KOPT-K1 (cell line): ENCODE measurements around the gene FAM209B.
"Not testable (repeated sequence)": the region's sequence is repeated elsewhere in the genome, so short reads cannot be mapped to it uniquely, and the experiment has no call there.

Experiments used
- H3K27ac ChIP-seq: fragments of 200-600 bp; sonication (generic); 2 replicates; pipeline ENCODE4 v1.5.1; 2016; ENCODE audit warnings: antibody characterized with exemption, mild to moderate bottlenecking, low read depth, low read length; ENCODE audit not compliant: poor library complexity, severe bottlenecking
- H3K36me3 ChIP-seq: fragments of 200-600 bp; sonication (generic); 2 replicates; pipeline ENCODE4 v1.5.1; 2017; ENCODE audit warnings: antibody characterized with exemption, mild to moderate bottlenecking, low read length, moderate library complexity; ENCODE audit not compliant: insufficient read depth
- H3K9me3 ChIP-seq: fragments of 200-600 bp; sonication (generic); 2 replicates; pipeline ENCODE4 v1.5.1; 2017; ENCODE audit warnings: antibody characterized with exemption, low read length, mild to moderate bottlenecking; ENCODE audit not compliant: insufficient read depth, poor library complexity, severe bottlenecking

Gene FAM209B

DNA sequence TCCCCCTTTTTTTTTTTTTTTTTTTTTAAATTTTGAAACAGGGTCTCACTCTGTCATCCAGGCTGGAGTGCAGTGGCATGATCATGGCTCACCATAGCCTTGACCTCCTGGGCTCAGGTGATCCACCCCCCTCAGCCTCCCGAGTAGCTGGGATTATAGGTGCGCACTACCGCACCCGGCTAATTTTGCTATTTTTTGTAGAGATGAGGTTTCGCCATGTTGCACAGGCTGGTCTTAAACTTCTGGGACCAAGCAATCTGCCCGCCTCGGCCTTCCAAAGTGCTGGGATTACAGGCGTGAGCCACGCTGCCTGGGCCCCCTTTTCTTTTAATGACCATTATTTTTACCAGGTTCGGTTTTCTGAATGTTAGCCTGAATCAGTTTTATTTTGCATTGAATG lies 13.5 kb upstream of the FAM209B start:
- no peak overlapping the region for H3K27ac ChIP-seq
- H3K9me3 ChIP-seq: peaks cover 29% of the 10 kb centered on the region
- peaks cover 69% of the 10 kb centered on the region for H3K36me3 ChIP-seq

DNA sequence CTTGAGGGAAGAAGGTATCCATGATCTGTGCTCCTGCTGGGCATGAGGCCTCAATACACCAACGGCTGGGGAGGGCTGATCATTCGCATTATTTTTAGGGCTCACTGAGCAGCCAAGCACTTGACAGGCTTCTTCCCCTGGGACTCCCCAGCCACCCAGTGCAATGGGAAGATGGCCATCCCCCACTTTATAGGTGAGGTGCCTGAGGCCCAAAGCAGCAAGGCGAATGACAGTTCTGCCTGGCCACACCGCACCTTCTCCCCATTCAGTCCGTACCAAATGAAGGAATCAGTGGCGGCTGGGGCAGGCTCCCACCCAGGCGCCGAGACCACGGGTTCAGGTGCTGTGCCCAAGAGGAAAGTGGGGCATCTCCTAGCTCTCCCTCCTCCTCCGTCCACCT lies 12.9 kb upstream of the FAM209B start:
- Histone ChIP-seq H3K27ac (no peak overlapping the region), H3K9me3 (peaks cover 29% of the 10 kb centered on the region), H3K36me3 (peaks cover 63% of the 10 kb centered on the region)

DNA sequence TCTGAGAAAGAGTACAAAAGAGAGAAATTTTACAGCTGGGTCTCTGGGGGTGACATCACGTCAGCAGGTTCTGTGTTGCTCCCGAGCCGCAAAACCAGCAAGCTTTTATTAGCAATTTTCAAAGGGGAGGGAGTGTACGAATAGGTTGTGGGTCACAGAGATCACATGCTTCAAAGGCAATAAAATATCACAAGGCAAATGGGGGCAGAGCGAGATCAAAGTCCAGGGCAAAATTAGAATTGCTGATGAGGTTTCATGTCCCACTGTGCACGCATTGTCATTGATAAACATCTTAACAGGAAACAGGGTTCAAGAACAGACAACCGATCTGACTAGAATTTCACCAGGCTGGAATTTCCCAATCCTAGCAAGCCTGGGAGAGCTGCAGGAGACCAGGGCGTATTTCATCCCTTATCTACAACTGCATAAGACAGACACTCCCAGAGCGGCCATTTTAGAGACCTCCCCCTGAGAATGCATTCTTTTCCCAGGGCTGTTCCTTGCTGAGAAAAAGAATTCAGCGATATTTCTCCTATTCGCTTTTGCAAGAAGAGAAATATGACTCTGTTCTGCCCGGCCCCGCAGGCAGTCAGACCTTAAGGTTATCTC lies 12.2 kb upstream of the FAM209B start:
- H3K27ac ChIP-seq: not testable (repeated sequence)
- H3K9me3 ChIP-seq: peaks cover 29% of the 10 kb centered on the region
- H3K36me3 ChIP-seq: peaks cover 57% of the 10 kb centered on the region

DNA sequence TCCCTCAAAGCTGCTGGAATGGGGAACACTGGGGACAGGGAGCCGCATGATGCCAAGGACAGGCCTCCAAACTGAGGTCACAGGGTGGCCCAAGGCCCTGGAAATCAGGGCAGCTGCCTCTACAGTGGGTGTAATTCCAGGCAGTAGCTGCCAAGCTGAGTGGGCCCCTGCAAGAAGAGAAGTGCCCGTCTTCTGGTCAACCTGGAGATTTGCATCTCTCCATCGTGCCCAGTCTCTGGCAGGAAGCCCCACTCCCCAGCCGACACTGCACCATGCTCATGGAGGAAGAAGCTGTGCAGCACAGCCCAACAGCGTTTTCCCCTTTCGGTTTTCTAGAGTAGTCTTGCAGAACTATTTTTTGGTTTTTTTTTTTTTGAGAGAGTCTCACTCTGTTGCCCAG lies 10.7 kb upstream of the FAM209B start:
- H3K36me3 ChIP-seq: peaks cover 43% of the 10 kb centered on the region
- H3K27ac ChIP-seq: no peak overlapping the region
- H3K9me3 ChIP-seq: peaks cover 29% of the 10 kb centered on the region

DNA sequence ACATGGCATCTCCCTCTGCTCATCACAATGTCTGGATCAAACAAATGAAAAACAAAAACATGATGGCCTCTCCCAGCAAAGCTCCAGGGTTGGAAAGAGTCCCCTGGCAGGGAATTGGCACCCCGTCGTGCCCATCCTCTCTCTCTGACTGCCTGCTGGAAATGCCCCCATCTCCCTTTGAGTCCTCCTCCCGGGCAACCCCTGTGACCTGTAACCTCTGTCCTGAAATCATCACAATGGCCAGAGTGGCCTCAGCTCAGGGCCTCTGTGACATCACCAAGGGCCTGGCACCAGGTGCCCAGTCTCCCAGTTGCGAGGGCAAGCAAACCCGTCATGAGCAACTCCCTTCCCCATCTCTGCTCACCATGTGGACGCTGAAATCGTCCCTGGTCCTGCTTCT lies 8.6 kb upstream of the FAM209B start, which contains the start of gene FAM209A:
FAM209A (plus strand) TSS at position 301 of the 400 bp plus-strand sequence; CDS start at position 366, 65 bp downstream.
- H3K36me3 ChIP-seq: peaks cover 22% of the 10 kb centered on the region
- H3K27ac ChIP-seq: not testable (repeated sequence)

DNA sequence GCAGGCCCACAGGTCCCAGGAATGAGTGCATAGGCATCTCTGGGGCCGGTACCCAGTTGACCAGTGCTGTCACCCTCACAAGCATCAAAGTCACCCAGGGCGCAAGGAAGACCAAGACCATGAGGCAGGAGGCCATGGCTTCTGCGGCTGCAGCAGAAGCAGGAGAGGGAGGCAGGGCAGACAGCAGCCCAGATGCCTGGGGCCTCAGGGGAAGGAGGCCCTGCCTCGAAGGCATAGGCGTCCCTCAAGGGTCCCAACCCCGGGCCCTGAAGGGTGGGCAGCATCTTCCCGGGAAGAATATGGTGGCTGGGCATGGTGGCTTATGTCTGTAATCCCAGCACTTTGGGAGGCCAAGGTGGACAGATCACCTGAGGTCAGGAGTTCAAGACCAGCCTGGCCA lies 5.5 kb upstream of the FAM209B start:
- no peaks in the 10 kb centered on the region for H3K9me3 ChIP-seq
- H3K36me3 ChIP-seq: no peaks in the 10 kb centered on the region
- no peak overlapping the region for H3K27ac ChIP-seq

More for the DNA sequence above, 8.6 kb upstream of the FAM209B start, which contains the start of gene FAM209A:
- H3K9me3 ChIP-seq: peaks cover 22% of the 10 kb centered on the region

DNA sequence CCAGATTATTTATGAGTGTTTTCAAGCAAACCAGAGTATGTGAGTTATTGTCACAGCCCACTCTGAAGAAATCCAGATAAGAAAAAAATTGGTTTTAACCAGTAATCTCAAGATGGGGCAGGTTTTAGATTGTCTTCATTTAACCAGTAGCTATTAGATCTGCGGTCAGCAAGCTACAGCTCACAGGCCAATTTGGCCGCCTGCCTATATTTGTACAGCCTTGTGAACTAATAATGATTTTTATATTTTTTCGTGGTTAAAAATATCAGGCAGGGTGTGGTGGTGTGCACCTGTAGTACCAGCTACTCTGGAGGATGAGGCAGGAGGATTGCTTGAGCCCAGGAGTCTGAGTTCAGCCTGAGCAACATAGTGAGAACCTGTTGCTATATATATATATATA lies 5.0 kb downstream of the FAM209B start:
- no peaks in the 10 kb centered on the region for H3K36me3 ChIP-seq
- no peaks in the 10 kb centered on the region for H3K9me3 ChIP-seq

DNA sequence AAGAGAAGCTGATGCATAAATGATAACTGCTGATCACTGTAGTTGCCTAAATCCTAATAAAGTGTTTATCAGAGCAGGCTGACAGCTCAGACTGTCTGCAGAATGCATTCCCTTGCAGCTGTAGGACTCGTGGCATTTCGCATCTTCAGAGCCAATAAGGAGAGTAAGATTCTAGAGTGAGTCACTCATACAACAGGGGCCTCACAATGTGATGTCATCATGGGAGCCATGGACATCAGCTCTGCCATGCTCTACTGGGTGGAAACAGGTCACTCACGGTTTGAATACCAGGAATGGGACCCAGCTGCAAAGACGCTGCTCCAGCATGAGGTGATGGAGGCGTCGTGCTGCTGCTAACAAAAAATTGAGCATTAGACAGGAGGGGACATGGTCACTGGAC lies 7.4 kb downstream of the FAM209B start:
- Histone ChIP-seq H3K27ac (no peak overlapping the region), H3K9me3 (no peaks in the 10 kb centered on the region), H3K36me3 (no peaks in the 10 kb centered on the region)

More for the DNA sequence above, 5.0 kb downstream of the FAM209B start:
- no peak overlapping the region for H3K27ac ChIP-seq

DNA sequence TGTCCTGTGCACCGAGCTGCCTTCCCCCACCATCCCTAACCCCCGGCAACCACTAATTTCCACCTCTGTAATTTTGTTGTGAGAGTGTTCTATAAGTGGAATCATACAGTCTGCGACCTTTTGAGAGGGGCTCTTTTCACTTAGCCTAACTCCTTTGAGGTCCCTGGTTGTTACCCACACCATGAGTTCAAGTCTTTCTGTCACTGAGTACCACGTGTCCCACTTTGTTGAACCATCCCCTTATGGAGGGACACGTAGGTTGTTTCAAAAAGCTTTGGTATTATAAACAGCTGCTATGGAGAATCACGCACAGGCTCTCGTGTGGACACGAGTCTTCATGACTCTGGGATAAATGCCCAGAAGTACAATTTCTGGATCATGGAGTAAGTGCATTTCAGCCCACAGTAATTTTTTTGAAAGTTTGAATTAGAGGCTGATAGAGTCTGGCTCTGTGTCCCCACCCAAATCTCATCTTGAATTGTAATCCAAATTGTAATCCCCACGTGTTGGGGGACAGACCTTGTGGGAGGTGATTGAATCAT lies 9.5 kb downstream of the FAM209B start:
- no peak overlapping the region for H3K27ac ChIP-seq
- H3K9me3 ChIP-seq: no peaks in the 10 kb centered on the region

DNA sequence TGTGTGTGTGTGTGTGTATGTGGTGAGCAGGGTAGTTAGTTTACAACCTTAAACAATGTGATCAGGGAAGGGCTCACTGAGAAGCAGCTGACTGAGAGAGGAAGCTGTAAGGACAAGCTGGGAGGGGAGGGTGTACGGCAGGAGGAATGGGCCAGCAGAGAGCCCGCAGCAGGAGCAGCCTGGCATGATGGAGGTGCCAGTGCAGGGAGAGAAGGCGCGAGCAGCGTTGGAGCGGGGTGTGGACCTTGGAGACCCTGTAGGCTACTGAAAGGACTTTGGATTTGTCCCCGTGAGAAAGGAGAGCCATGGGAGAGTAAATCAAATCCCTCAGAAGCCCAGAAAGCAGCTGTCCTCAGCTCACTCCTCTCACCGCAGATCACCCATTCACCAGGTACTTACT lies 18.5 kb downstream of the FAM209B start:
- Histone ChIP-seq H3K27ac (no peak overlapping the region), H3K36me3 (no peaks in the 10 kb centered on the region), H3K9me3 (no peaks in the 10 kb centered on the region)

More for the DNA sequence above, 9.5 kb downstream of the FAM209B start:
- no peaks in the 10 kb centered on the region for H3K36me3 ChIP-seq

DNA sequence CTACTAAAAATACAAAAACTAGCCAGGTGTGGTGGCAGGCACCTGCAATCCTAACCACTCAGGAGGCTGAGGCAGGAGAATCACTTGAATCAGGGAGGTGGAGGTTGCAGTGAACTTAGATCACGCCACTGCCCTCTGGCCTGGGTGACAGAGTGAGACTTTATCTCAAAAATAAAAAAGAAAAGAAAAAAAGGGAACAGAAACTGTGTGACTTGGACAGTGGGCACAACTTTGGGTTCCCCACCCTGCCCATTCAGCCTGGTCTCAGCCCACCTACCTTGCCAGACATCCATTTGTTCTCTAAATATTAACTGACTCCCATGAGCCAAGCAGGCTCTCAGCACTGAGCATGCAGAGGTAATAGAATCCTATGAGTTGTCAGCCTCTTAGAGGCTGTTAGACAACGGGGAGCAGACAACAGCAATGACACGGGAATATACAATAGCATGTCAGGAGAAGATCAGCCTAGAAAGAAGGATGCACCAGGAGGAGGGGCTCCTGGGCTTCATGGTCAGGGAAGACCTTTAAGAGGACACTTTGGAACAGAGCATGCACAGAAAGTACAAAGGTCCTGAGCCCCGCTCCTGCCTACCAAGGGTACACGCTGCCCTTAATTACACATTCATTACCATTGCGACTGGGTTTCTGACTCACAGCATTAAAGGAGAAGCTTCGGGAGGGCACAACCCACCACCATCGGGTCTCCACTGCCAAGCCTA lies 20.0 kb downstream of the FAM209B start:
- Histone ChIP-seq H3K9me3 (no peaks in the 10 kb centered on the region), H3K27ac (no peak overlapping the region), H3K36me3 (no peaks in the 10 kb centered on the region)

DNA sequence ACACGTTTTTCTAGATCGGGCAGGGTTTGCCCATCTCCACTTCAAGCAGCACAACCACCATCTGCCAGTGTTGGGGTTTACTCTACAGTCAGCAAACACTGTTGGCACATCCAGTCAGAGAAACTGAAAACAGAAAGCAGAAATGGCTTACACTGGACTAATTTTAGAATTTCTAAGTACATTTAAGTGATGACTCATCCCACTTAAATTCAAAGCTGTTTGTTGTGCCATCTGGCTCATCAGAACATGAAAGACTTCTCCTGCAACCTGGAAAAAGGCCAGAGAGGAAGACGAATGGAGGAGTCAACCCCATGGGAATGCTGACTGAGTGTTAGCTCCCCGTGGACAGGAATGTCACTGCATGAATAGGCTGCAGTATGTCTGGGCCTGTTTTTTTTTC lies 21.8 kb downstream of the FAM209B start:
- Histone ChIP-seq H3K27ac (no peak overlapping the region), H3K9me3 (no peaks in the 10 kb centered on the region), H3K36me3 (no peaks in the 10 kb centered on the region)

DNA sequence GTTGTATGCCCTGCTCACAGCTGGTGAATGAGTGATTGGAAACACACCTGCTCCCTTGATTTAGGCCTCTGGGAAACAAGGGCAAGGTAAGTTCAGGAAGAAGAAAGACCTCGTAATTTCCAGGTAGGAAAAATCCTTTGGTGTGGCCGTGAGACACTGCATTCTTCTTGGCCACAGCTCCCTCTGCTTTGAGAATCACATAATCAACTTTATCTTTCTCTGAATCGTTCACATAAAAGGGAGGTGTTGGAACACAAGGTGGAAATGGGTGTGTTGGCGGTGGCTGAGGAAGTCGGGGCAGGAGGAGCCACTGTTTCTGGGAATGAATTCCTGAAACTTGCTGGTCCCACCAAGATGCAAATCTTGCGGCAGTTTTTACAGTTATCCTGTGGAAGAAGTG lies 25.9 kb downstream of the FAM209B start:
- no peaks in the 10 kb centered on the region for H3K36me3 ChIP-seq
- H3K27ac ChIP-seq: no peak overlapping the region
- no peaks in the 10 kb centered on the region for H3K9me3 ChIP-seq

DNA sequence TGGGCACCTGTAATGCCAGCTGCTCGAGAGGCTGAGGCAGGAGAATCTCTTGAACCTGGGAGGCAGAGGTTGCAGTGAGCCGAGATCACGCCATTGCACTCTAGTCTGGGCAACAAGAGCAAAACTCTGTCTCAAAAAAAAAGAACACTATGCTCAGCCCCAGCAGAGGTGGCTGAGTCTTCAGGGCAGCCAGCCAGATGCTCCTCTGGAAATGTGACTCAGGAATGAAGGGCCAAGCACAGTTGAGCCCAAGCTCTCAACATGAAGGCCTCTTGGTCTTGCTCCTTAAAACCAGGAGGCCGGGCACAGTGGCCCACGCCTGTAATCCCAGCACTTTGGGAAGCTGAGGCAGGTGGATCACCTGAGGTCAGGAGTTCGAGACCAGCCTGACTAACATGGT lies 31.5 kb downstream of the FAM209B start:
- not testable (repeated sequence) for H3K36me3 ChIP-seq, H3K9me3 ChIP-seq, H3K27ac ChIP-seq

DNA sequence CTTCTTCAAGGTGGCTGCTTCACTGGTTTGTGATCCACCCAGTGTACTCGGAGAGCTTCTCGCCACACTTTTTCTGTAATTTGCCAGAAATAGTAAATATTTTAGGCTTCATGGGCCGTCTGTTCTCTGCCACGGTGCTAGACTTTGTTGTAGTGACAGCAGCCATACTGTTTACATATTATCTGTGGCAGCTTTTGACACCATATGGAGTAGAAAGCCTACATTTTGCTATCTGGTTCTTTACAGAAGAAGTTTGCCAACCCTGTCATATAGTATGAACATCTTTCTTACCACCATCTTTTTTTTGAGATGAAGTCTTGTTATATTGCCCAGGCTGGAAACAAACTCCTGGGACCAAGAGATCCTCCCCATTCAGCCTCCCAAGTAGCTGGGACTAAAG lies 32.5 kb downstream of the FAM209B start:
- no peaks in the 10 kb centered on the region for H3K9me3 ChIP-seq
- H3K27ac ChIP-seq: no peak overlapping the region

DNA sequence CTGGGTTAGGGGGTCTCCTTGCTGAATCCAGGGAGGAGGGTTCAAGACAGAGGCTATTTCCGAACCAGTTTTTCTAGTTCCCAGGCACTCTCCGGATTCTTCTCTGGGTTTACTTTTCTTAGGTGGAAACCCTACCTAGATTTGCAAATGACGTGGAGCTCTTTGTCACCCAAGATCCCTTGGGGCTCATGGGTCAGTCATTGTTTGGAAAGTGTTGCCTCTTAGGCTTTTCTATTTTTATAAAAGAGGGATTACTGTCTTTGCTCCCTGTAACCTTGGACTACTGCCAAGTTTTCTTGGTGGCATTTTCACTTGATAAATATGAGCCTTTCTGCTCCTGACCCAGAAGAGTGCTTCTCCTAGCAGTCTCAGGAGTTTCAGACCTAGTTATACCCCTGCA lies 33.6 kb downstream of the FAM209B start:
- no peak overlapping the region for H3K27ac ChIP-seq
- no peaks in the 10 kb centered on the region for H3K36me3 ChIP-seq
- no peaks in the 10 kb centered on the region for H3K9me3 ChIP-seq

More for the DNA sequence above, 32.5 kb downstream of the FAM209B start:
- H3K36me3 ChIP-seq: no peaks in the 10 kb centered on the region
